CD4-positive, alpha-beta T cell treated with Interleukin-15 for 1 hour (primary cell): ENCODE data around the gene PCK2.
"Not testable (repeated sequence)": the region's sequence is repeated elsewhere in the genome, so short reads cannot be mapped to it uniquely, and the experiment has no call there.

Experiments used
- DNase-seq: peaks from one replicate; pipeline ENCODE4 v3.0.0-alpha.2; 2020

PCK2 gene

DNA sequence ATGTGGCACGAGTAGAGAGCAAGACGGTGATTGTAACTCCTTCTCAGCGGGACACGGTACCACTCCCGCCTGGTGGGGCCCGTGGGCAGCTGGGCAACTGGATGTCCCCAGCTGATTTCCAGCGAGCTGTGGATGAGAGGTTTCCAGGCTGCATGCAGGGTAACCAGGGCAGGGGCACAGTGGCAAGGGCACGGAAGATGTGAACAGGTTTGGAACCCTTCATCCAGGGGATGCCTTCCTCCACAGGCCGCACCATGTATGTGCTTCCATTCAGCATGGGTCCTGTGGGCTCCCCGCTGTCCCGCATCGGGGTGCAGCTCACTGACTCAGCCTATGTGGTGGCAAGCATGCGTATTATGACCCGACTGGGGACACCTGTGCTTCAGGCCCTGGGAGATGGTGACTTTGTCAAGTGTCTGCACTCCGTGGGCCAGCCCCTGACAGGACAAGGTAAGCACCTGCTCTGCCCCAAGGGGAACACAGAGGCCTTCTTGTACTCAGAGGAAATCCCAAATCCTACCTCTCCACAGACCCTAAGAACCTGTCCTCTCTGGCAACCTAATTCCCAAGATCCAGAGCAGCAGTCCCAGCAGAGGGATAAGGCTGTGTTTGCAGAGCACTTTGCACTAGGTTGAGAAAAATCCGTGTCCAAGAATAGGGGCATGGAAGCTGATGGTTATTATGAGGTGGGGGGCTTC is 4.3 kb downstream of the PCK2 start:
- DNase-seq: no peak

DNA sequence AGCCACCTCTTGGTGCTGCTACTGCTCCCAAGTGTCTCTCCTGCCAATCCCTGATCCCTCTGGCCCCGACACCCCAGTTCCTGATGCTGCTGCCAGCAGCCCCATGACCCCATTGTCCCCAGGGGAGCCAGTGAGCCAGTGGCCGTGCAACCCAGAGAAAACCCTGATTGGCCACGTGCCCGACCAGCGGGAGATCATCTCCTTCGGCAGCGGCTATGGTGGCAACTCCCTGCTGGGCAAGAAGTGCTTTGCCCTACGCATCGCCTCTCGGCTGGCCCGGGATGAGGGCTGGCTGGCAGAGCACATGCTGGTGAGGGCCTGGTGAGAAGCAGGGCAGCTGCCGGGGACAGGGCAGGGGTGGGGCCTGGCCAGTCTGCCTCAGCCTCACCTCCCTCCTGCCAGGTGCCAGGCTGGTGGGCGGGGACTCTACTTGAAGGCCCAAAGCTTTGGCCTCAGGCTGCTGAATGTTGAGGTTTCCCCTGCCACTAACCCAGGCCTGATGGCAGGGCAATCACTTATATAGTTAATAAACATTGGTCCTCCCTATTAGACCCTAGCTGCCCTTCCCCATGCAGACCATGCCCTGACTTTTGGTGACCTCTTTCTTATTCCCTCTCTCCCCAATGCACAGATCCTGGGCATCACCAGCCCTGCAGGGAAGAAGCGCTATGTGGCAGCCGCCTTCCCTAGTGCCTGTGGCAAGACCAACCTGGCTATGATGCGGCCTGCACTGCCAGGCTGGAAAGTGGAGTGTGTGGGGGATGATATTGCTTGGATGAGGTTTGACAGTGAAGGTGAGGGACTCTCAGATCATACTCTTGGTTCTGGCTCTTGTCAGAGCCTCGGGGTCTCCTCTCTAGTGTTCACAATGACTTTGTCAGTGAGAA is 5.1 kb downstream of the PCK2 start:
- no peak for DNase-seq

- DNase-seq: no peak
These were observed 6.3 kb downstream of the PCK2 start for GRCh38 chr14:24100197-24100981.

DNA sequence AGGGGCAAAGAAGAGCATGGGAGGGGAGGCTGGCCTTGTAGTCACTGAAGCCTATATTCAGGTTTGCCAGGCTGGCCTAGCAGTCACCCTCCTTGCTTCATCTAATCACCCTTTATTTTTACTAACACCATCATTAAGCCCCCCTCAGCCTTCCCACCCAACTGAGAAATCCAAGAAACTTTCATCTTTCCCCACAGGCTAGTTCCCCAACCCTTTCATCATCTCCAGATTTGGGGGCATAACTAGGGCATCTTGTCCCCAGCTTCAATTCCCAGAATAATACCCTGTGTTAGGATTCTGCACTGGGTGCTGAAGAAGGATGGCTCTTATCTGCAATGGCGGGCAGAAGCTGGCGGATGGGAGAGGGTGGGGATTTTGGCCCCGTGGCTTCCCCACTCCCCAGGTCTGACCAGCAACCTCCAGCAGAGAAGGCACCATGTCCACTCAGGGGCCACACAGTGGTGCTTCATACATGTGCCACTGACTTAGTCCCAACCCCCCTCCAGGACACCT is 6.9 kb downstream of the PCK2 start:
- no peak for DNase-seq

- DNase-seq: no peak
These were observed 8.4 kb downstream of the PCK2 start for GRCh38 chr14:24102357-24103048.

- DNase-seq: no peak
These were observed 9.3 kb downstream of the PCK2 start for GRCh38 chr14:24103451-24103850.

DNA sequence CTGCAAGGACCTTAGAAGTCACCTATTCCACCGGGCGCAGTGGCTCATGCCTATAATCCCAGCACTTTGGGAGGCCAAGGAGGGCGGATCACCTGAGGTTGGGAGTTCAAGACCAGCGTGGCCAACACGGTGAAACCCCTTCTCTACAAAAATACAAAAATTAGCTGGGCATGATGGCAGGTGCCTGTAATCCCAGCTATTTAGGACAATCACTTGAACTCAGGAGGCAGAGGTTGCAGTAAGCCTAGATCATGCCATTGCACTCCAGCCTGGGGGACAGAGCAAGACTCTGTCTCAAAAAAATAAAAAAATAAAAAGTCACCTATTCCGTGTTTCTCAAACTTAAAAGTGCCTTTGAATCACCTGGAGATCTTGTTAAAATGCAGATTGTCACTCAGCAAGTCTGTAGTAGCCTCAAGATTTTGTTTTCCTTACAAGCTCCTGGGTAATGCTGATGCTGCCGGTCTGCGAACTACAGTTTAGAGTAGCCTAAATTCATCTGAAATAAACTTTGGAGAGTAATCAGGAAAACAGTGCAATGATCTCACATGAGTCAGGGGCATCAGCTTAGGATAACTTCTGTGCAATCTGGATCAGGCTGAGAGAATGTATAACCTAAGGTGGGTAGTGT is 11.6 kb downstream of the PCK2 start:
- not testable (repeated sequence) for DNase-seq

DNA sequence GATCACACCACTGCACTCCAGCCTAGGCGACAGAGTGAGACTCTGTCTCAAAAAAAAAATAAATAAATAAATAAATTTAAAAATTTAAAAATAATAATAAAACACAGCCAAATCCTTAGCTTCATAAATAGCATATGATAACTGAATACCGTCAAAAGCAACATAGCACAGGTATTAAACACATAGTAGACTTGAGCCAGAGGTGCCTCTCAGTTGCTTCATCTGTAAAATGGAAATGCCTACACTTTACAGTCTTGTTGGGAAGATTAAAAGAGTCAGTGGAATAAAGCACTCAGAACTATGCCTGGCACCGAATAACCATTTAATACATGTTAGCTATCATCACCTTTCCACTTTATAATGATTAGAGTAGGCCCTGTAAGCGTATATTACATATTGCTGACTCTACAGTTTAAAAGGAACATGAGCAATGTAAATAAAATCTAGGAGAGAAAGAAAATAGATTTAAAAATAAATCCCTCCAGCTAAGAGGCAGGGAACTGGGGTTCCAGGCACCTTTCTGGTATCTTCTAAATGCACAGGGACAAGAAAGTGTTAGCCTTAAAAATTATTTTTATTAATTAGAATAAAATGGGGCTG is 12.7 kb downstream of the PCK2 start:
- no peak for DNase-seq

DNA sequence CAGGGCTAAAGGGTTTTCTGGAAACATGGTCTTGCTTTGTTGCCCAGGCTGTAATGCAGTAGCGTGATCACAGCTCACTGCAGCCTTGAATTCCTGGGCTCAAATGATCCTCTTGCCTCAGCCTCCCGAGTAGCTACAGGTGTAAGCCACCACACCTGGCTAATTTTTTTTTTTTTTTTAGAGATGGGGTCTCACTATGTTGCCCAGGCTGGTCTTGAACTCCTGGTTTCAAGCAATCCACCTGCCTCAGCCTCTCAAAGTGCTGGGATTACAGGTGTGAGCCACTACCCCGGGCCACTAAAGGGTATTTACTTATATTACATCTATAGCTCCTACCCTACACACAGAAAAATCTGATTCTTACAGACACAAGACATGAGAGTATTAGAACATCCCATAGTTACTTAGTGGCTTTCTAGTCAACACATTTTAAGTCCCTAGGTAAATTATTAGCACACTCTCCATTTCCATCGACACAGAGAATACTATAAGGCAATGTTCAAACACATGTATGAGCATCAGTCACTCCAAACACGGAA is 14.3 kb downstream of the PCK2 start:
- DNase-seq: no peak

GRCh38 chr14:24110060-24110459 is 15.9 kb downstream of the PCK2 start:
- DNase-seq: no peak

DNA sequence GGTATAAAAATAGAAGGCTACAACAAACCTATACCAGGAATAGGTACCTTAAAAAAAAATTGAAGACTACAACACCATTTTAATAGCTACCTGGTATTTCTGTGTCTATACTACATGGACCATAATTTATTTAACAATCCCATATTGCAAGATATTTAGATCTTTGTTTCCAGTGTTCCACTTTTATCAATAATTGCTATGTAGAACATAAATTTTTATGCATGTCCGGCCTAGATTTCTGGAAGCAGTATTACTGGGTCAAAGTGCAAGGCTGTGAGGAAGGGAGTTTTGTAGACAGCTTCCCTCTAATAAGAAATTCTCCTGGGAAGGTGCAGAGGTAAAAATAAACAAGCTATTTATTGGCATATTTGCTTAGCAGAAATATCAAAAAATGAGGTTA is 16.4 kb downstream of the PCK2 start:
- no peak for DNase-seq

DNA sequence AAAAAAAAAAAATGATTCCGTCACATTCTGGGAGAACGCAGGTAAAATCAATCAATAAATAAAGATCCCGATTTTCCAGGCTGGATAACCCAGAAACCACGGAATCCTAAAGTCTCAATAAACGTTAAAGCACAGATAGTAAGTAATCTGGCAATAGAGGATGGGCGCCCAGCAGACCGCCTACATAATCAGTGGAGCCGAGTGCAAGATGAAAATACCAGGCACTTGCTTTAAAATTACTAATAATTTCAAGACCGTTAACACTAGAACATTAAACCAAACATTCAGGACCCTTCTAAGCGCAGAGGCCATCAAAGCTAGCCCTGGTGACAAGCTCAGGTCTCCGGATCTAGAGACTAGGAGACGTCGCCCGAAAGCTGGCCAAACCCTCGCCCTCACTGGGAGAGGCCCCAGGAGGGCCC is 19.3 kb downstream of the PCK2 start:
- DNase-seq: no peak

DNA sequence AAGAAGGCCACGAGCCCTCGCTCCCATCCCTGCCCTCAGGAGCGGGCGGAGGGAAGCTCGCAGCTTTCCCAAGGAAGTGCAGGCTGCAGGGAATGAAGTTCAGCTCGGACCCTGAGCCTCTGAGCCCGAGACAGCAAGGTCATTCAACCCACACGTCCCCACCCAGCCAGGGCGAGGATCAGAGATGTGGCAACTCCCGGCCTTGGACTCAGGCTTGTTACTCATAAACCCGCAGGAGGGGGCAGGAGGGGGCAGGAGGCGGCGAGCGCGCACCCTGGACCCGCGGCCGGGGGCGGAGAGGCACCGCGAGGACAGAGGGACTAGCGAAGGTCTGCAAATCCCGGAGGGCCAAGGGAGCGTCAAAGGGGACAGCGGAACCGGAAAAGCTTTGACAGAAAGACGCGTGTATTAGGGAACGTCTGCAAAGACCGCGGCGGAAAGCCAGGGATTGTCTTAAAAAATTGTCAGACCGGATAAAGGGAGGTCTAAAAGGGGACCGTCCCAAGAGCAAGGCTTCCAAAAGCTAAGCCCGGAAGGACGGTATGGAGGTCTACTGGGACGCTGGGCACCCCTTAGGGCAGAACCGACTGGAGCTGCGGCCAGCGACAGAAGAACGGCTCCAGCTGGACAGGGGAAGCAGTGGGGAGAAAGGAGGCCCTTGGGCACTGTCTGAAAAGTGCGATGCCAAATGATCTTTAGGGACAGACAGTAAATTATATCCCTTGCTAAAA is 19.9 kb downstream of the PCK2 start:
- DNase-seq: peak; percentile 83

- DNase-seq: peak; percentile 100
These were observed 20.7 kb downstream of the PCK2 start, which contains the start of the genes DCAF11 and NRL for GRCh38 chr14:24114532-24115421. Gene DCAF11, plus strand, starts transcription at chr14:24114777. Its CDS starts 818 bp downstream, at chr14:24115595. Gene NRL, minus strand, starts transcription at chr14:24114949. Its CDS starts 32,101 bp downstream, at chr14:24082848.

DNA sequence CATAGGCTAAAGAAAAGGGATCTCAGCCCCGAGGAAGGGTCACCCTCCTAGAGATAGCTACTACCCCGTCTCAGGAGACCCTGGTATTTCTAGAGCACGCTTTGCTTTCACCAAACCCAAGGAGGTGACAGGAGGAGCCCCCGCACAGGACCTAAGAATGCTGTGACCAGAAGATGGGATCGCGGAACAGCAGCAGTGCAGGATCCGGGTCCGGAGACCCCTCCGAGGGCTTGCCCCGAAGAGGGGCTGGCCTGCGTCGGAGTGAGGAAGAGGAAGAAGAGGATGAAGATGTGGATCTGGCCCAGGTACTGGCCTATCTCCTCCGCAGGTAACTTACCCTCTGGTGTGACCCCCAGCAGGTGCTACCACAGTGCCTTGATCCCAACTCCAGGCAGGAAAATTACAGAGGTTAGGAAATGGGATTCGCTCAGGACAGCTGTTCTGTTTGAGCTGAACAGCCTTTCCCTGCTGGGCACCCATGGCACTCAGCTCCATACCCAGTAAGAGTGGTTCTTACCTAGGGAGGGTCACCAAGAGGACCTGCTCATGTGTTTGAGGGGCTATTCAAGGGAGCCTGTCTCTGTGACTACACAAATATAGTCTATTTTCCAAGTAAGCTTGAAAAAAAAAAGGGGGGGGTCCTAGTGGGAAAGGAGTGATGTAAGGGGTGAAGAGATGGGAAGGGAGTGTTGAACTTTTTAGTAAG is 21.5 kb downstream of the PCK2 start:
- no peak for DNase-seq

DNA sequence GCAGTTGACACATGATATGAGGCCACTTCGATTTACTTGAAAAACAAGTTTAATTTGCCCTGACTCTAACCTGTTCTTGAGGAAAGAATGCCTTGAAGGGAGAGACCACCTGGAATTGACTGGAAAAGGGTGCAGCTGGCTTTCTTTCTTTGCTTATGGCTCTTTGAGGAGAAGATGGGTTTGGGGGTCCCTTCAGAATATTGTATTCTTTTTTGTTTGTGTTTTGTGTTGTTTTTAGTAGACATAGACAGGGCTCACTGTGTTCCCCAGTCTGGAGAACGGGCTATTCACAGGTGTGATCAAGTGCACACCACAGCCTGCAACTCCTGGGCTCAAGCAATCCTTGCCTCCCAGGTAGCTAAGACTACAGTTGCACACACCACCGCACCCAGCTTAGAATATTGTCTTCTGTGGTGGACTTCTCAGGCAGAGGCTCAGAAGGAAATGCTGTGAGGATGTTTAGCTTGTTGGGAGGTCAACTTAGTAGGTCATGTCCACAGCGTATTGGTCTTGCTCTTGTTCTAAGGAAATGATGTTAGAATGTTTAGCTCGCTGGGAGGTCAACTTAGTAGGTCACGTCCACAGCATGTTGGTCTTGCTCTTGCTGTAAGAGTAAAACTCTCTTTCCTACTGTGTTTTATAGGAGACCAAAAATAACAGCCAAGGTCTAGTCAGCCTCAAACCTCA is 22.2 kb downstream of the PCK2 start:
- DNase-seq: no peak

DNA sequence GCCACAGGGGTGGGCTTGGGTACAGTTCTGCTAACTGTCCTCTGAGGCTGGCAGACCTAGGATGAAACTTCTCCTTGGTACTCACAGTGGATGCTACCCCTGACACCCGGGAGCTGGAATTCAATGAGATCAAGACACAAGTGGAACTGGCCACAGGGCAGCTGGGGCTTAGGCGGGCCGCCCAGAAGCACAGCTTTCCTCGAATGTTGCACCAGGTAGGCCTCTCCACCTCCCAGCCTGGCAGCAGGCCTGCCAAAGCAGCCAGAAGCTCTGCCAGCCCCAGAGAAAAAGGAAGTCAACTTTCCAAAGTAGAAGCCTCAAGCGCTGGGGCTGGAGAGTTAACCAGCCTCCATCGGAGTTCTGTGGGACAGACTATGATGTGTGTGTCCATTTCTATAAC is 23.1 kb downstream of the PCK2 start:
- no peak for DNase-seq

DNA sequence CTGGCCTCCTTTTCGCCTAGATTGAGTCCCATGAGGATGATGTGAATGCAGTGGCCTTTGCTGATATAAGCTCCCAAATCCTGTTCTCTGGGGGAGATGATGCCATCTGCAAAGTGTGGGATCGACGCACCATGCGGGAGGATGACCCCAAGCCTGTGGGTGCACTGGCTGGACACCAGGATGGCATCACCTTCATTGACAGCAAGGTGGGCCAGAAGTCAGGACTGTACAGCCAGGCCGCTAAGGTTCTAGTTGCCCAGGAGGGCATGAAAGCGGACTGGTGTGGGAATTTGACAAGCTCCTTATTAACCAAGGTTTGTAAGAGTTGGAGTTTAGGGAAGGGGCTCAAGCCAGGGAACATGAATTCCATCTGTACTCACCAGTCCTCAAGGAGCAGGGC is 25.6 kb downstream of the PCK2 start:
- no peak for DNase-seq
